Measurements from ENCODE around the gene WDR20.
"Not testable (repeated sequence)": the region's sequence is repeated elsewhere in the genome, so short reads cannot be mapped to it uniquely, and the experiment has no call there.

WDR20 gene

DNA sequence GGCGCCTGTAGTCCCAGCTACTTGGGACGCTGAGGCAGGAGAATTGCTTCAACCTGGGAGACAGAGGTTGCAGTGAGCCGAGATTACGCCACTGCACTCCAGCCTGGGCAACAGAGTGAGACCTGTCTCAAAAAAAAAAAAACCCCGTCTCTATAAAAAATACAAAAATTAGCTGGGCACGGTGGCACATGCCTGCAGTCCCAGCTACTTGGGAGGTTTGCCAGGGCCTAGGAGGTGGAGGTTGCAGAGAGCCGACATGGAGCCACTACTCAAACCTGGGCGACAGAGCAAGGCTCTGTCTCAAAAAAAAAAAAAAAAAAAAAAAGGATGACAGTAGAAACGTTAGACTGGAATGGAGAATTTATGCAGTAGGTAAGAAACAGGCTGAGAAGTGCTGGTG is 5.7 kb upstream of the WDR20 start:
- not testable (repeated sequence) for DNase-seq

DNA sequence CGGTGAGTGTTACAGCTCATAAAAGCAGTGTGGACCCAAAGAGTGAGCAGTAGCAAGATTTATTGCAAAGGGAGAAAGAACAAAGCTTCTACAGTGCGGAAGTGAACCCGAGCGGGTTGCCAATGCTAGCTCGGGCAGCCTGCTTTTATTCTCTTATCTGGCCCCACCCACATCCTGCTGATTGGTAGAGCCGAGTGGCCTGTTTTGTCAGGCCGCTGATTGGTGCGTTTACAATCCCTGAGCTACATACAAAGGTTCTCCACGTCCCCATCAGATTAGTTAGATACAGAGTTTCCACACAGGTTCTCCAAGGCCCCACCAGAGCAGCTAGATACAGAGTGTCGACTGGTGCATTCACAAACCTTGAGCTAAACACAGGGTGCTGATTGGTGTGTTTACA is 5.0 kb upstream of the WDR20 start:
- not testable (repeated sequence) for DNase-seq

DNA sequence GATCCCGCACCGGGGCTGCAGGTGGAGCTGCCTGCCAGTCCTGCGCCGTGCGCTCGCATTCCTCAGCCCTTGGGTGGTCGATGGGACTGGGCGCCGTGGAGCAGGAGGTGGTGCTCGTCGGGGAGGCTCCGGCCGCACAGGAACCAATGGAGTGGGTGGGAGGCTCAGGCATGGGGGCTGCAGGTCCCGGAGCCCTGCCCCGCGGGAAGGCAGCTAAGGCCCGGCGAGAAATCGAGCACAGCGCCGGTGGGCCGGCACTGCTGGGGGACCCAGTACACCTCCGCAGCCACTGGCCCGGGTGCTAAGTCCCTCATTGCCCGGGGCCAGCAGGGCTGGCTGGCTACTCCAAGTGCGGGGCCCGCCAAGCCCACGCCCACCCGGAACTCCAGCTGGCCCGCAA is 4.2 kb upstream of the WDR20 start:
- not testable (repeated sequence) for DNase-seq

DNA sequence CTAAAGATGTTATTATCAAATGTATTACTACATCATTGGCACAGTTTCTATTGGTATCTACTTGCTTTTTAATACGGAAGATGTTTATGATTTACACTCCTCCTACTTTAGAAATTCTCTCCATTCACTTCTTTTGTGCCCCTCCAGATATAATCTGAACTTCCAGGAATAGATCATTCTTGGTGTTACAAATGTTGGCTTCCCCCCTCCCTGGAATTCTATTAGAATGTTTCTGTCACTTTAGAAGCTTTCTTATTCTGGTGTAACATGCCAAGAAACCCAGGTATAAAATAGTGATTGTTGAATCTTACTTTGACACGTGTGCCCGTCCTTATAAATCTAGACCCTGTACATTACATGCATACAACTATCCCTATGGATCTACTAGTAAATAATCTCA is 1.2 kb upstream of the WDR20 start:
- no peak for DNase-seq

DNA sequence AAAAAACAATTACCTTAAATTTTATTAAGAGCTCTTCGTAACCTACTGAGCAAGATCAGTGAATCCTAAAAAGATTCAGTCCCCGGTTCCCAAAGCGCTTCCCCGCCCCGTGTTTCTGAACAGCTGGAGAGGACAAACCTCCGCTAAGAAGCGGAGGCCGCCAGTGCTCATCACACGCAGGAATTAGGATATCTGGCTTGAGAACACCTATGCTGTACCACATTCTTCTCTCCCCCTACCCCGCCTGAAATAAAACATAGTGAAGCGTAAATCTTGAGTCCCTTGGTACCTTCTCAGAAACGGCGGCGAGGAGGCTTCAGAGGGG is 774 bp upstream of the WDR20 start:
- no peak for DNase-seq

DNA sequence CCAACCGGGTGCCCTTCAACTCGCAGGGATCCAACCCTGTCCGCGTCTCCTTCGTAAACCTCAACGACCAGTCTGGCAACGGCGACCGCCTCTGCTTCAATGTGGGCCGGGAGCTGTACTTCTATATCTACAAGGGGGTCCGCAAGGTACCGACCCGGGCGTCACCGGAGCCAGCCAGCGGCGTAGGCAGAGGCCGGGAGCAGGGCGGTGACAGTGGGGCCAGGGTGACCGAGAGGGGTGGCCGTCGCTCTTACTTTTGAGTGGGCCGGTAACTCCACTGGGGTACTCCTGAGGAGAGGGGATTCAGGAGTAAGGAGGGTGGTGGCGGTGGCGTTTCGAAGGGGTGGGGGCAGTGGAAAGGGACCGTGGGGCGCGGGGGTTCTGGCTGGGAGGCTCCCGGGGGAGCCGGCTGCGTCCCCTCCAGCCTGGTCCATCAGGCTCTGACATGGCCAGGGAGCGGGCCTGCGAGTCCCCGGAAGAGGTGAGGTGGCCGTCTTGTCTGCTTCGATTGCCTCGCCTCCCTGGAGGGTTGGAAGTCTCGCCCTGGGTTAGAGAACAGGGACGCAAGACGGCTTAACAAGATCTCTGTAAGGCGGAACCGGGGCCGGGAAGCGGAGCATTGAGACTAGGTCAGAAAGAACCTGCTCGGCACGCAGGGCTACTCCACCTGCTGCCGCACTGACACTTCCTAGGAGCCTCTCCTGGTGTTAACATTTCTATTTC is 491 bp downstream of the WDR20 start:
- no peak for DNase-seq

DNA sequence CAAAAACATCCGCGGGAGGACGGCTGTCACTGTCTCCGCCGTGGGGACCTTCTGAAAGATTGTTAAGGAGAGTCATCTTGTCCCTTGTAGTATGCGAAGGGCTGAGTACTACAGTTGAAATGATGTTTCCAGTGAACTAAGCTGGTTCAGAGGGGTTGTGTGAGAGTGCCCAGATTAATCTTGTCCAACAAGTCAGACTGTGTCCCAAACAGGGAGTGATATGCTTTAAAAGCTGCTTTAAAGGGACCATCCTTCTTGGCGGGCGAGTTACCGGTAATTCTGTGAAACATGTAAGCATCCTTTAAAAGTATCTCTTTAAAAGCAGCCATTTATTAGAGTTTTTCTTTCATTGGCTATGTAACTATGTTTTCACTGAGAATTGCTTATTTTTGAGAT is 1.1 kb downstream of the WDR20 start:
- no peak for DNase-seq

DNA sequence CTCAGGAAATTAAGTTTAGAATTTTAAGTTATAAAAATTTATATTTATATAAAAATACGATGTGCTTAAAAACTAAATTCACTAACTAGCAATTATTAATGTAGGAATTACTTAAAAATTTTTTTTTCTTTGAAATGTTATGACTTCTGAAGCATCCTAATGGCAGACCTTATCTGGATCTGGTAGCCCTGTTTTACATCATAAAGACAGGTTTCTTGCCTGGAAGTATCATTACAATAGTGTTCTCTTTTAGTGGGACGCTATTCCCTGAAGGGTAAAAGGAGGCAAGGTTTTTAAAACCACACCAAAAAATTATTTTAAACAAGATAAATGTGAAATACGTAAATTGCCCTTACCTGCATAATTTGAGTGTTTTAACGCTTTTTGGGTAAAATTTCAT is 2.1 kb downstream of the WDR20 start:
- no peak for DNase-seq

DNA sequence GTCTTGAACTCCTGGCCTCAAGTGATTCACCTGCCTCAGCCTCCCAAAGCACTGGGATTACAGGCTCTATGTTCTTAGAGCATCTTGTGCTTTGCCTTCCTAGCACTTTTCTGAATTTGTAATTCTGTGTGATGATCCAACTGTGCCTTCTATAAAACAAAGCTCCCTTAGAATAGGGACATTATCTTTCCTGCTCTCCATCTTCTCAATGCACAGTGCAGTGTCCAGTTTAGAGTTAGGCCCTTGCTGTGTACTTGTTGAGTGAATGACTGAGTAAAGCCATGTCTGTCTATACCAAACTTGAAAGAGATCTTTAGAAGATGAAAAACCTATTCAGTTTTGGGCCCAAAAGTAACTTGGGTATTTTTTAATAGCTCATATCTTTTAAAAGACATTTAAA is 5.2 kb downstream of the WDR20 start:
- no peak for DNase-seq

DNA sequence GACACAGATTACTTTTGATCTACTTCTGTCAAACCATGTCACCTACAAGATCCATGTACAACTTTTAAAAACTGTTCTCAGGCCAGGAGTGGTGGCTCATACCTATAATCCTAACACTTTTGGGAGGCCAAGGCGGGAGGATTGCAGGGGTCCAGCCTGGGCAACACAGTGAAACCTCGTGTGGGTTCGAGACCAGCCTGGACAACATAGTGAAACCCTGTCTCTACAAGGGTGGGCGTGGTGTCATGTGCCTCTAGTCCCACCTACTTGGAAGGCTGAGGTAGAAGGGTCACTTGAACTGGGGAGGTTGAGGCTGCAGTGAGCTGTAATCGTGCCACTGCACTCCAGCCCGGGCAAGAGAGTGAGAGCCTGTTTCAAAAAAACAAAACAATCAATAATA is 5.7 kb downstream of the WDR20 start:
- no peak for DNase-seq

DNA sequence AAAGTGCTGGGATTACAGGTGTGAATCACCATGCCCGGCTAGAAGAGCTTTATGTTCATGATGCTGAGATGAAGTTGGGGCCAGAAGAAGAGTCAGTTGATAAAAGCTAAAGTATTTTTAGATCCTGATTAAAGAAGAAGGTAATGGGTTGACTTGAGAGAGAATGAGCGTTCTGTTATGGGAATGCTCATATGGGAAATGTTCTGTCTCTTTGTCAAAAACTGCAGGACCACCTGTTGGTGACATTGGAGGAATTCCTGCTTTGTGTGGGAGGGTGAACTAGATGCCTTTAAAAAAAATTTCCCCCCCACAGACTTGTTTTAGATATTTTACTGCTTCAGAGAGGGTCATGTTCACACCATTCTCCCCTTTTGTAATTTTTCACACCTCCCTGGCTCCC is 6.7 kb downstream of the WDR20 start:
- no peak for DNase-seq

DNA sequence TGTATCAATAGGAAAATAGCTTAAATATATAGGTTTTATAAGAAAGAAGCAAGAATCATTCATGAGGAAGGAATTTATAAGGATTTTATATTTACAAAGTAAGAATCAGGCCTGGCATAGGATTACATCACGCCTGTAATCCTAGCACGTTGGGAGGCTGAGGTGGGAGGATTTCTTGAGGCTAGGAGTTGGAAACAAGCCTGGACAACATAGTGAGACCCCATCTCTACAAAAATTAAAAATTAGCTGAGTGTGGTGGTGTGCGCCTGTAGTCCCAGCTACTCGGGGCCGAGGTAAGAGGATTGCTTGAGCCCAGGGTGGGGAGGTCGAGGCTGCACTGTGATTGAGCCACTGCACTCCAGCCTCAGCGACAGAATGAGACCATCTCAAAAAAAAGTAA is 10.4 kb downstream of the WDR20 start:
- DNase-seq, result no peak

DNA sequence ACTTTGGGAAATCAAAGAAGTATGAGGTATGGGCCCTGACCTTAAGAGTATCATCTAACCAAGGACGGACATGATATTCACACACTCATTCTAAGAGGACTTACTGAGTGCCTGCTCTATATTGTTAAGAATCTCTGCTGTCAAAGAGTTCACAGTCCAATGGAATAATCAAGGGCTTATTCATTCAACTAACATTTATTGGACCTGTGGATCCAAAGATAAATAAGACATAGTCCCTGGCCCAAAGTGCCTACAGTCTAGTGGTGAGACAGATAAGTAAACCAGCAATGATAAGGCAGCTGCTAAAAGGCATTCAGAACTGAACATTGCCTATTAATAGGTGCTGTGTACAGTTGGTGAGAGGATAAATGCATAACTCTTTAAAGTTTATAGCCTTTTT is 11.0 kb downstream of the WDR20 start:
- no peak for DNase-seq

DNA sequence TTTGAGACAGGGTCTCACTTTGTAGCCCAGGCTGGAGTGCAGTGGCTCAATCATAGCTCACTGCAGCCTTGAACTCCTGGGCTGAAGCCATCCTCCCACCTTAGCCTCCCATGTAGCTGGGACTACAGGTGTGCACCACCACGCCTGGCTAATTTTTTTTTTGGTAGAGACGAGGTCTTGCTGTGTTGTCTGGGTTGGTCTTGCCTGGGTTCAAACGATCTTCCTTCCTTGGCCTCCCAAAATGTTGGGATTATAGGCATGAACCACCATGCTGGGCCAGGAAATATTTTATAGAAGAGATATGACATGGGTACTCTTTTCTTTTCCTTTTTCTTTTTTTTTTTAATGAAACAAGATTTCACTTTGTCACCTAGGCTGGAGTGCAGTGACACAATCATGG is 11.7 kb downstream of the WDR20 start:
- DNase-seq, result not testable (repeated sequence)

DNA sequence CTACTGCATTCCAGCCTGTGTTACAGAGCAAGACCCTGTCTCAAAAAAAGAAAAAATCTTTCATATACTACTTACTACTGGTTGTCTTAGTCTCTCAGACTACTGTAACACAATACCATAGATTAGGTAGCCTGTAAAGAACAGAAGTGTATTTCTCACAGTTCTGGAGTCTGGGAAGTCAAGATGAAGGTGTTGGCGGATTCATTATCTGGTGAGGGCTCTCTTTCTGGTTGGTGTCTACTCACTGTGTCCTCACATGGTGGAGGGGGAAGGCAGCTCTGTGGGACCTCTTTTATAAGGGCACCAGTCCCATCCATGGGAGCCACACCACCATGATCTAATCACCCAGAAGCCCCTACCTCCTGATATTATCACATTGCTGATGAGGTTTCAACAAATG is 14.4 kb downstream of the WDR20 start:
- no peak for DNase-seq

DNA sequence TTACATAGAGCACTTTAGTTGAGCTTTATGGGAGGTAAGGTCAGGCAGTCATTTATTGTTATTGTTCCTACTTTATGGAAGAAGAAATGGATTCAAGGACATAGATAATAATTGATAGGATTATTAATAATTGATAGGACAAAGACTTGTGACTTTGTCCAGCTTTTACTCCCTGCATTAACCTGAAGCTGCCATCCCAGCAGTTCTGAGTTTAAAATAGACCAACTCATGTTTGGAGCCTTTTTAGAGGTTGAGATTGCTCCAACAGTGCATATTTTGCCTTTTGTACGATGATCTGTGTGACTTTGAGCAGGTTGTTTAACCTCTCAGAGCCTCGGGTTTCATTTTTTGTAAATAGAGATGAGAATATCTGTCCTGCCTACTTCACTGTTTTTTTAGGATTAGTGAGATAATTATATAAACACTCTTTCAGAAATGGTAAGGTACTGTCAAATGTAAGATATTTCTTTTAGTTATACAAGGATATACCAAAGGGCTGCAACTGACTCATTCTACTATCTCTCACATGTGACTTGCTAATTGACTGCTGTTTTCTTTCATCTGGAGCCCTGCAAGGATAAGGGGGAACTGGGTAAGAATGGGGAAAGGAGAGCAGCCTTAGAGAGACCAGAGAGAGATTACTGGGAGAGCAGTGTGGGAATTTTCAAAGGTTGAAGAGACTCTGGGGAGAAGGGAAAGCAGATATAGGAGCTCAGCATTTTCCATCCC is 15.3 kb downstream of the WDR20 start:
- DNase-seq, result no peak

DNA sequence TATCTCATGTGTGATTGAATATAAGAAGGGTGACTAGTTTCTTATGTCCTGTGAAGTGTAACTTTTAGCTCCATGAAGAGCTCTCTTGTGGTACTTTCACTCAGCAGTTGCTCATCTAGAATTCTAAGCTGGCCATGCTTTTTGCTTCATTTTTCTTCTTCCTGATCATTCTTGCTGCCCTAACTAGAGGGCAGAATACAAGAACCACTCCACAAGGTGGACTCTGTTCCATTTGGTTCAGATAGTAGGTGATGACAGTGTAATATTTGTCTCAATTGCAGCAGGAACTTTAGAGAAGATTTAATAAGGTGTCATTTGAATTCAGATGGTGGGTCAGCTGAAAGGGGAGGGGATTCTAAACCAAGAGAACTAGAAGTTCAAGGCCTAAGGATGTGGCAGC is 17.6 kb downstream of the WDR20 start:
- no peak for DNase-seq

DNA sequence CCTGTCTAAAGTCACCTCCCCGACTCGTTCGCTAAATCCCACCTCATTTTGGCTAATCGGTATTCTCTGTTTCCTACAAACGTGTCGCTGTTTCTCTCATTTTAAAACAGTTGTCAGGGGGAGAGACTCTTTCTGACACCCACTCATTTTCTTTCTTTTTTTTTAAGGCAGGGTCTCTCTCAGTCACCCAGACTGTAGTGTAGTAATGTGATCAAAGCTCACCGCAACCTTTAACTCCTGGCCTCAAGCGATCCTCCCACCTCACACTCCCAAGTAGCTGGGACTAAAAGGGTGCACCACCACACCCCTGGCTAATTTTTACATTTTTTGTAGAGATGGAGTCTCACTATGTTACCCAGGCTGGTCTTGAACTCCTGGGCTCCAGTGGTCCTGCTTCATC is 19.1 kb downstream of the WDR20 start:
- no peak for DNase-seq

DNA sequence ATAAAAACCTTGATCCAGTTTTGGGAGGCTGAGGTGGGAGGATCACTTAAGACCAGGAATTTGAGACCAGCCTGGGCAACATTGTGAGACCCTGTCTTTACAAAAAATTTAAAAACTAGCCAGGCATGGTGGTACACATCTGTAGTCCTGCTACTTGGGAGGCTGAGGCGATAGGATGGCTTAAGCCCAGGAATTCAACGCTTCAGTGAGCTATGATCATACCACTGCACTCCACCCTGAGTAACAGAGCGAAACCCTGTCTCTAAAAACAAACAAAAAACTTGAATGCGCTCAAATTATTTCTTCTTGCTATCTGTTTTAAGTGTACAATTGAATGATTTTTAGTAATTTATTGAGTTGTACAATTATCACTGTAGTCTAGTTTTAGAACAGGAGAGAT is 20.1 kb downstream of the WDR20 start:
- no peak for DNase-seq

DNA sequence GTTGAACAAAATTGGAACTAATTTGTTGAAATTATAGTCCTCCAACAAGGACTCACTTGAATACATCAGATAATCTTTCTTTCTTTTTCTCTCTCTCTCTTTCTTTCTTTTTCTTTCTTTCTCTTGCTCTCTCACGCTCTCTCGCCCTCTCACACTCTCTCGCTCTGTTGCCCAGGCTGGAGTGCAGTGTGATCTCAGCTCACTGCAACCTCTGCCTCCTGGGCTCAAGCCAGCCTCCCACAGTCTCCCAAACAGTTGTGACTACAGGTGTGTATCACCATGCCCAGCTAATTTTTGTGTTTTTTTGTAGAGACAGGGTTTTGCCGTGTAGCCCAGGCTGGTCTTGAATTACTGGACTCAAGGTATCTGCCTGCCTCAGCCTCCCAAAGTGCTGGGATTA is 22.8 kb downstream of the WDR20 start:
- DNase-seq, result no peak

DNA sequence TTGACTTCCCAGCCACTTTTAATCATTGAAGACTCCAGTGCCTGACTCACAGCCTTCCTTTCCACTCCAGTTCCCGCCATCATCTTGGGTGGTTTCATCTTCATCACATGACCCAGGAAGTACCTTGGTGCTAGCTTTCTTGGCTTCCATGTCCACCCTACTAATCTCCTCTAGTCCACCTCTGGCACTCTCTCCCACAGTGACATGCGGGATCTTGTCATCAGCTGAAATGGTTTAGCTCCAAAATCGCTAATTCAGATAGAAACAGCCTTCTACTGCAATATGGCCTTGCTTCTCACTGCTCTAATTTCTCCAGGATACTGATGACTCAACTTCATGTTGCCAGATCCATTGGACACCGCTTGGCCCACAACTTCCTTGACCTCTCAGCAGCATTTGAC is 24.5 kb downstream of the WDR20 start:
- no peak for DNase-seq

DNA sequence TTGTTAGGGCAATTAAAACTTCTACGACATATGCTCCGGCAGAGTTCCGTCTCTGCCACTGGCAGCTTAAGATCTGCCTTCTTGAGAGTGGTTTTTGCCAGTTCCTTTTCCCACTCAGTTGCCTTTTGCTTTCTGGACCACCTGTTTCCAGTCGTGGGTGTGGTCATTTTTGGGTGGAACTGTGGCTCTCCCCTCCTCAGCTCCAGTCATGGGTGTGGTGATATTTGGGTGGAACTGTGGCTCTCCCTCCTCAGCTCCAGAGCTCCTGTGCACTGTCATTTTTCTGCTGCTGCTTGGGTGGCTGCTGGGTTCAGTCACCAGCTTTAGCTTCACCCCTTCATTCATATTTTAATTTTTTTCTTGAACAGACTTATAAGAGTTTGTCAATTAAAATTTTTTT is 25.3 kb downstream of the WDR20 start:
- no peak for DNase-seq

DNA sequence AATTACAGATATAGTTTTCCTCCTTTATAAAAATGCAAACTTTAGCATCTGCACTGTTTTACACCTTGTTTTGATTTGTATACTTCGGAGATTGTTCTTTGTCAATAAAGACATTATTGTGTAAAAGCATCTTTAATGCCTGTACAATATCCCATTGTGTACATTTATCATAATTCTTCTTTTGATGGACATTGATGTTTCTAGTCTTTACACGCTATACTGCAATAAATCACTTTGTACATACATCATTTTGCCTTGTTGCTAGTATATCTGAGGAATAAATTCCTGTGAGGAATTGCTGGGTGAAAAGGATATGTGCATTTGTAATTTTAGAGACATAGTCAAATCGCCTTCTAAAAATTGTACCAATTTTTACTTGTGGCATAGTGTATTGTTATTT is 30.4 kb downstream of the WDR20 start:
- DNase-seq, result no peak

DNA sequence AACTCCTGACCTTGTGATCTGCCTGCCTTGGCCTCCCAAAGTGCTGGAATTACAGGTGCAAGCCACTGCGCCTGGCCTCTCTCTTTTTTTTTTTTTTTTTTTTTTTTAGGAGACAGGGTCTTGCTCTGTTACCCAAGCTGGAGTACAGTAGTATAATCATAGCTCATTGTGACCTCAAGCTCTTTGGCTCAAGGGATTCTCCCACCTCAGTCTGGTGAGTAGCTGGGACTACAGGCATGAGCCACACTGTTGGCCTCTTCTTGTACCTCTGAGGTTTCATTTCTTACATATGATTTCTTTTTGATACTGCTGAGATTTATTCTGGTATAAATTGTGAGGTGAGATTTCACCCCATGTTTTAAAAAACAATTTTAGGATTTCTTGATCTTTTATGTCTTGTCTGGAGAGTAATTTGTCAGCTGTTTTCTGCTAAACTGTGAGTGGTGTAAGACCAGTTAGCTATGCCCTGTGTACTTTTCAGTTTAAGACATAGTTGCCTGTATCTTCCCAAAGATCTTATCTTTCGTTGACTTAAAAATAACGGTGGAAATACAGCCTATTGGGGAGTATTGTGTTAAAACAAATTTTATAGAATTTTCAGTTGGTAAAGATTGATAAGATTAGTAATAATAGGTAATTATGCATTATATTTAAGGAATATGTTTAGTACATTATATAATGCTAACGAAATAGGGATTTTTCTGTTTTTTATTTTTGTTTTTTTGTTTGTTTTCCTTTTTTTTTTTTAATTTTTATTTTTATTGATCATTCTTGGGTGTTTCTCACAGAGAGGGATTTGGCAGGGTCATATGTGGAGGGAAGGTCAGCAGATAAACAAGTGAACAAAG is 31.7 kb downstream of the WDR20 start:
- DNase-seq, result no peak

DNA sequence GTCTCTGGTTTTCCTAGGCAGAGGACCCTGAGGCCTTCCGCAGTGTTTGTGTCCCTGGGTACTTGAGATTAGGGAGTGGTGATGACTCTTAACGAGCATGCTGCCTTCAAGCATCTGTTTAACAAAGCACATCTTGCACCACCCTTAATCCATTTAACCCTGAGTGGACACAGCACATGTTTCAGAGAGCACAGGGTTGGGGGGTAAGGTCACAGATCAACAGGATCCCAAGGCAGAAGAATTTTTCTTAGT is 32.2 kb downstream of the WDR20 start:
- DNase-seq, result not testable (repeated sequence)

Data from NCI-H1092 (cell line).